Breast epithelium (tissue), 4 donors: ENCODE measurements around the gene APLP2. TPM values are rescaled to one million over a fixed set of nuclear protein-coding genes. Genes with fewer than 3 reads are reported as not detected.

ENCODE experiments used
- DNase-seq, 2 donors: peaks; one replicate each; pipeline ENCODE4 v3.0.0-alpha.2; 2019; ENCODE audit warnings: low spot score in 2 of 2
- H3K27ac ChIP-seq, 2 donors: fragments of 200-600 bp; sonication (generic) in 1 of 2; one replicate each; pipeline ENCODE4 v1.5.1; 2016 to 2019; ENCODE audit warnings: mild to moderate bottlenecking in 1 of 2
- H3K27me3 ChIP-seq, 2 donors: fragments of 200-600 bp; sonication (generic) in 1 of 2; one replicate each; pipeline versions ENCODE4 v1.5.1 to v1.6.0; 2017 to 2019; ENCODE audit warnings: control low read depth in 1 of 2, mild to moderate bottlenecking in 1 of 2
- H3K36me3 ChIP-seq: fragments of 200-600 bp; one replicate; pipeline ENCODE4 v1.5.1; 2019
- H3K4me1 ChIP-seq, 2 donors: fragments of 200-600 bp; sonication (generic); one replicate each; pipeline ENCODE4 v1.5.1; 2016 to 2019; ENCODE audit warnings: control low read depth in 1 of 2
- H3K4me3 ChIP-seq, 3 donors: fragments of 200-600 bp; sonication (generic); 1 replicate in 2 of 3; 2 replicates in 1 of 3; pipeline ENCODE4 v1.5.1; 2016 to 2019; ENCODE audit warnings: mild to moderate bottlenecking in 3 of 3, moderate library complexity in 2 of 3
- H3K9me3 ChIP-seq, 2 donors: fragments of 200-600 bp; sonication (generic) in 1 of 2; one replicate each; pipeline ENCODE4 v1.5.1; 2016 to 2019; ENCODE audit warnings: control low read depth in 1 of 2
- POLR2A ChIP-seq: fragments of 450-650 bp; IDR thresholded peaks from one replicate; pipeline ENCODE4 v1.6.1; 2016; ENCODE audit warnings: antibody characterized with exemption, mild to moderate bottlenecking, moderate library complexity
- POLR2AphosphoS5 ChIP-seq, 3 donors: sonication (generic); formaldehyde crosslinking; IDR thresholded peaks; one replicate each; pipeline ENCODE4 v1.6.1; 2017; ENCODE audit warnings: antibody characterized with exemption in 3 of 3
- intact Hi-C: fragments of 100-400 bp; cut with DNase I; formaldehyde crosslinking; loops from one replicate; pipeline ENCODE4 v1.15.1; 2023; ENCODE audit warnings: low total_unique reads
- total RNA-seq, 3 donors: library from RNA; depleted of rRNA; stranded (reverse); fragments of >200 nt; gene quantifications; one replicate each; pipeline ENCODE4 v1.1.0, GENCODE V29; 2016
- TF ChIP-seq, protein P1 (sequence below), 3 donors: fragments of 450-650 bp; IDR thresholded peaks; one replicate each; pipeline ENCODE4 v1.5.1; 2016 to 2017; ENCODE audit warnings: antibody characterized with exemption in 3 of 3, mild to moderate bottlenecking in 3 of 3, moderate library complexity in 3 of 3

APLP2 gene
- total RNA-seq, 3 donors from 2014 or later: 305 to 560 (median 418) TPM

- DNase-seq: no peak
- Histone ChIP-seq H3K27me3 (no peaks in the 10 kb centered on the region), H3K27ac (peak overlapping the region; percentile 13 to 81), H3K9me3 (no peaks in the 10 kb centered on the region), H3K4me1 (no peaks in the 10 kb centered on the region), H3K4me3 (no peak overlapping the region), H3K36me3 (no peaks in the 10 kb centered on the region)
- no peak for TF ChIP-seq POLR2A
- no peak for TF ChIP-seq POLR2AphosphoS5 (IDR thresholded peaks at IDR 0.05)
- TF ChIP-seq, protein P1, sequence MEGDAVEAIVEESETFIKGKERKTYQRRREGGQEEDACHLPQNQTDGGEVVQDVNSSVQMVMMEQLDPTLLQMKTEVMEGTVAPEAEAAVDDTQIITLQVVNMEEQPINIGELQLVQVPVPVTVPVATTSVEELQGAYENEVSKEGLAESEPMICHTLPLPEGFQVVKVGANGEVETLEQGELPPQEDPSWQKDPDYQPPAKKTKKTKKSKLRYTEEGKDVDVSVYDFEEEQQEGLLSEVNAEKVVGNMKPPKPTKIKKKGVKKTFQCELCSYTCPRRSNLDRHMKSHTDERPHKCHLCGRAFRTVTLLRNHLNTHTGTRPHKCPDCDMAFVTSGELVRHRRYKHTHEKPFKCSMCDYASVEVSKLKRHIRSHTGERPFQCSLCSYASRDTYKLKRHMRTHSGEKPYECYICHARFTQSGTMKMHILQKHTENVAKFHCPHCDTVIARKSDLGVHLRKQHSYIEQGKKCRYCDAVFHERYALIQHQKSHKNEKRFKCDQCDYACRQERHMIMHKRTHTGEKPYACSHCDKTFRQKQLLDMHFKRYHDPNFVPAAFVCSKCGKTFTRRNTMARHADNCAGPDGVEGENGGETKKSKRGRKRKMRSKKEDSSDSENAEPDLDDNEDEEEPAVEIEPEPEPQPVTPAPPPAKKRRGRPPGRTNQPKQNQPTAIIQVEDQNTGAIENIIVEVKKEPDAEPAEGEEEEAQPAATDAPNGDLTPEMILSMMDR (IDR thresholded peaks at IDR 0.05): no peak
- intact Hi-C loops: loop anchor here (5.0 kb wide), 1 partner anchor 363 kb away; no protein-coding TSS in a partner anchor
Observed at GRCh38 chr11:130145311-130145812, 75.7 kb downstream of the APLP2 start.

DNA sequence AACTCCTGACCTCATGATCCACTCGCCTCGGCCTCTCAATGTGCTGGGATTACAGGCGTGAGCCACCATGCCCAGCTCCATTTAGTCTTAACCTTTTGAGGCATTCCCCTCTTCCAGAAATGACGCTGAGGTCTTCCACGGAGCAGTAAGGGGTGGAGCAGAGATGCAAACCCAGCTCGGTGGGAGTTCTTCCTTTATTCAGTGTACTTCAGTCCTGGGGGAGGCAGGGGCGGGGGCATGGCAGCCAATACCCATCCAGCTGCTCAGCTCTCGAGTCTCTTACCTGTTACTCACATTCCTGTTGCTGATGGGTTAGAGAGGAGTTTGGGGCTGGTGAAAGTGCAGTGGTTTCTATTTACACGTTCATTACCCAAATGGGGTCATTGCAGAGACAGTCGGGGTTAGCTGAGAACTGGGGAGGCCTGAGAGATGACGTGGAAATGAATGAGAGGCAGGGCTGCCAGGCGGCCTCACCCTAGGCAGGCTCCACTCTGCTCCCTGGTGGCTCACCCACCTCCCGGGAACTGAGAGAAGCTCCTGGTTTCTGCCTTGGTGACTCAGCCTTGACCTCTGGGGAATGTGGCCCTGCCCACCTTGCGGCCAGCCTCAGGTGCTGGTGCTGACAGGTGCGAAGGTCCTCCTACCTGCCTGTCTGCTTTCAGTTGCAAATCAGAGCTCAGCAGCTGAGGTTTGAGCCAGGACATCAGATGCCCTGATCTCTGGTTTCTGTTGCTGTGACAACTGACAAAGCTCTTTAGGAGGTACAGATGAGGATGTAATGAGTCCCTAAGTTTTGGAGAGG is 76.5 kb downstream of the APLP2 start:
- no peaks in the 10 kb centered on the region for H3K36me3 ChIP-seq
- TF ChIP-seq, protein P1 (IDR thresholded peaks at IDR 0.05): peak in 1 of 3 donors; percentile 43
- TF ChIP-seq POLR2AphosphoS5 (IDR thresholded peaks at IDR 0.05) (no peak), POLR2A (no peak)

GRCh38 chr11:130146796-130147195 is 77.1 kb downstream of the APLP2 start:
- no peaks in the 10 kb centered on the region for H3K9me3 ChIP-seq
- peak in 1 of 2 donors; percentile 34 for DNase-seq

More for the DNA sequence above, 76.5 kb downstream of the APLP2 start:
- peak; percentile 74 to 80 for DNase-seq
- Histone ChIP-seq H3K27me3 (no peaks in the 10 kb centered on the region), H3K4me3 (no peak overlapping the region), H3K27ac (peak overlapping the region; percentile 76 to 81), H3K9me3 (no peaks in the 10 kb centered on the region), H3K4me1 (no peaks in the 10 kb centered on the region)
- intact Hi-C loops: loop anchor here (5.0 kb wide), 1 partner anchor 364 kb away; no protein-coding TSS in a partner anchor

DNA sequence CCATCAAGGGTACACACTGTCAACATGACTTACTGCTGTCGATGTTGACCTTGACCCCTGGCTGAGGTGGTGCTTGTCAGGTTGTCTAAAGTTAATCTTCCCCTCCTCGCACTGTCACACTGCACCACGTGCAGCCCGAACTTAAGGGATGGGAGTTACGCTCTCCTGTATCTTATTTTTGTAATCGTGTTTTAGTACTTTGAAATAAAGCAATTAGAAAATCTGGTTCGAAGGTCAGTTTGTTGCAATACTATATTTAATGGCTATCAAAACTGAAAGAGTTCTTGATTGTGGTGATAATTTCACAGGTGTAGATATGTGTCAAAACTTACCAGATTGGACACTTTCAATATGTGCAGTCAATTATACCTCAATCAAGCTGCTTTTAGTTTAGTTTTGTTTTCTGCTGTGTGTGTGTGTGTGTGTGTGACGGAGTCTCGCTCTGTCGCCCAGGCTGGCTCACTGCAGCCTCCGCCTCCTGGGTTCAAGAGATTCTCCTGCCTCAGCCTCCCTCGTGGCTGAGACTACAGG is 79.2 kb downstream of the APLP2 start:
- Histone ChIP-seq H3K4me1 (no peaks in the 10 kb centered on the region), H3K27ac (no peak overlapping the region), H3K27me3 (no peaks in the 10 kb centered on the region), H3K9me3 (no peaks in the 10 kb centered on the region), H3K4me3 (no peak overlapping the region), H3K36me3 (no peaks in the 10 kb centered on the region)
- intact Hi-C loops: loop anchor here (5.0 kb wide), 1 partner anchor 367 kb away; no protein-coding TSS in a partner anchor
- TF ChIP-seq POLR2AphosphoS5 (IDR thresholded peaks at IDR 0.05) (no peak), POLR2A (no peak)
- TF ChIP-seq, protein P1 (IDR thresholded peaks at IDR 0.05): no peak
- DNase-seq: no peak

More at GRCh38 chr11:130146796-130147195, 77.1 kb downstream of the APLP2 start:
- Histone ChIP-seq H3K27ac (peak overlapping the region; percentile 76 to 81), H3K4me1 (no peaks in the 10 kb centered on the region), H3K27me3 (no peaks in the 10 kb centered on the region), H3K4me3 (no peak overlapping the region), H3K36me3 (no peaks in the 10 kb centered on the region)
- TF ChIP-seq, protein P1 (IDR thresholded peaks at IDR 0.05): no peak
- TF ChIP-seq POLR2AphosphoS5 (IDR thresholded peaks at IDR 0.05): peak in 2 of 3 donors; percentile 30 to 38
- intact Hi-C loops: loop anchor here (5.0 kb wide), 1 partner anchor 364 kb away; no protein-coding TSS in a partner anchor

DNA sequence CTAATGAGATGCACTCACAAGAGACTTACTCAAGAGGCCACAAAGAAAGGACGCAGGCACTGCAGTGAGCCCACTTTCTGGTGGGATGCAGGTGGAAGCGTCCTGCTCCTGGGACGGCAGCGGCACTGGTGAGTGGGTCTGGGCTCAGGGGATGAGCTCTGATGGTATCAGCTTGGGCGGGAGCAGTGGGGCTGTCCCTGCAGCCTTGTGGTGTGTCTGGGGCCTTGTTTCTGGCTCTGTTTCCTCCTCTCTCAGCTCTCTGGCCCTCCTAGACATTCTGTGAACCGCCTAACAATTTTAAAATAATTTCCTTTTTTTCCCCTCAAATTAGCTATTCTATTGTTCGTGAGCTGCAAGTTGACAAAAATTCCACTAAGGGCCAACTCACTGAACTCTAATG is 81.1 kb downstream of the APLP2 start:
- Histone ChIP-seq H3K4me3 (no peak overlapping the region), H3K27ac (no peak overlapping the region), H3K4me1 (no peaks in the 10 kb centered on the region), H3K27me3 (no peaks in the 10 kb centered on the region), H3K9me3 (no peaks in the 10 kb centered on the region), H3K36me3 (no peaks in the 10 kb centered on the region)
- intact Hi-C loops: no loop called here
- TF ChIP-seq, protein P1 (IDR thresholded peaks at IDR 0.05): no peak
- no peak for TF ChIP-seq POLR2A
- DNase-seq: no peak
